CD4-positive, CD25-positive, alpha-beta regulatory T cell (primary cell): Measurements from ENCODE around the gene ATIC. TPM values are rescaled to one million over a fixed set of nuclear protein-coding genes. Genes with fewer than 3 reads are reported as not detected.

Source experiments
- ATAC-seq, 2 donors: fragments of 150-1000 bp; cut with Tn5 transposase; one replicate each; pipeline ENCODE4 v1.10.0; 2021; ENCODE audit warnings: low read depth in 2 of 2, moderate number of reproducible peaks in 2 of 2, moderate library complexity in 1 of 2
- DNase-seq, 3 donors: peaks; one replicate each; pipeline versions ENCODE4 v3.0.0 to v3.0.0-alpha.2; 2012 to 2022; ENCODE audit warnings: mixed read lengths in 1 of 3
- H3K27ac ChIP-seq: one replicate; pipeline ENCODE4 v1.7.0; 2013; ENCODE audit warnings: mild to moderate bottlenecking, low read length; ENCODE audit not compliant: insufficient read depth, poor library complexity, severe bottlenecking
- H3K27me3 ChIP-seq: one replicate; pipeline ENCODE4 v1.7.0; 2013; ENCODE audit warnings: low read length; ENCODE audit not compliant: control insufficient read depth, insufficient read depth
- H3K36me3 ChIP-seq: one replicate; pipeline ENCODE4 v1.7.0; 2013; ENCODE audit warnings: mild to moderate bottlenecking, low read length, moderate library complexity; ENCODE audit not compliant: control insufficient read depth, insufficient read depth
- H3K4me1 ChIP-seq: 2 replicates; pipeline ENCODE4 v1.7.0; 2013; ENCODE audit warnings: mild to moderate bottlenecking, low read length; ENCODE audit not compliant: insufficient read depth, control insufficient read depth, poor library complexity, severe bottlenecking
- H3K4me3 ChIP-seq: one replicate; pipeline ENCODE4 v1.7.0; 2013; ENCODE audit warnings: low read depth, mild to moderate bottlenecking, low read length, moderate library complexity
- H3K9me3 ChIP-seq, 2 experiments: 1 replicate in 1 of 2; 2 replicates in 1 of 2; pipeline ENCODE4 v1.7.0; 2013; ENCODE audit warnings: low read length in 2 of 2, mild to moderate bottlenecking in 1 of 2, moderate library complexity in 1 of 2; ENCODE audit not compliant: control insufficient read depth in 2 of 2
- H3K27ac Mint-ChIP-seq, 3 donors: one replicate each; pipeline ENCODE4 v1.8.0; 2020 to 2022; ENCODE audit warnings: mild to moderate bottlenecking in 3 of 3, mixed read lengths in 3 of 3, moderate library complexity in 2 of 3
- H3K27me3 Mint-ChIP-seq: one replicate; pipeline ENCODE4 v1.8.0; 2022; ENCODE audit warnings: mild to moderate bottlenecking, mixed read lengths
- H3K36me3 Mint-ChIP-seq: one replicate; pipeline ENCODE4 v1.8.0; 2020; ENCODE audit warnings: mixed read lengths
- H3K4me1 Mint-ChIP-seq, 4 donors: one replicate each; pipeline ENCODE4 v1.8.0; 2020 to 2022; ENCODE audit warnings: mixed read lengths in 4 of 4, mild to moderate bottlenecking in 1 of 4
- H3K4me3 Mint-ChIP-seq, 4 donors: one replicate each; pipeline ENCODE4 v1.8.0; 2020 to 2022; ENCODE audit warnings: mild to moderate bottlenecking in 4 of 4, mixed read lengths in 4 of 4, moderate library complexity in 3 of 4
- H3K9me3 Mint-ChIP-seq, 7 donors: one replicate each; pipeline ENCODE4 v1.8.0; 2020 to 2022; ENCODE audit warnings: mixed read lengths in 7 of 7, mild to moderate bottlenecking in 3 of 7, moderate library complexity in 2 of 7
- polyA plus RNA-seq, 4 donors: library from polyadenylated mRNA; unstranded; fragments of 300-500 nt; fragmentation: Illumina TruSeq; gene quantifications; one replicate each; pipeline ENCODE4 v1.2.3, GENCODE V29; 2021
- total RNA-seq: library from RNA; stranded (reverse); gene quantifications from one replicate; pipeline ENCODE4 v1.2.3, GENCODE V29; 2022

ATIC gene
- total and polyA plus RNA-seq, 5 donors from 2014 or later, result 48.8 to 165 (median 142) TPM

GRCh38 chr2:215272918-215273317, 38.9 kb upstream of the ATIC start:
- no peak overlapping the region for H3K27ac ChIP-seq
- peaks cover 0 to 2% (median 0%) of the 10 kb centered on the region in 7 donors for H3K9me3 Mint-ChIP-seq
- DNase-seq (no peak), ATAC-seq (no peak)
- peaks cover 7% of the 10 kb centered on the region for H3K27me3 ChIP-seq
- no peaks in the 10 kb centered on the region for H3K36me3 ChIP-seq
- H3K27me3 Mint-ChIP-seq, result no peaks in the 10 kb centered on the region
- no peaks in the 10 kb centered on the region for H3K36me3 Mint-ChIP-seq
- no peaks in the 10 kb centered on the region for H3K9me3 ChIP-seq
- no peak overlapping the region for H3K4me3 ChIP-seq
- H3K4me1 ChIP-seq, result peaks cover 4% of the 10 kb centered on the region
- no peaks in the 10 kb centered on the region for H3K4me1 Mint-ChIP-seq
- no peak overlapping the region for H3K4me3 Mint-ChIP-seq
- H3K27ac Mint-ChIP-seq, result no peak overlapping the region

GRCh38 chr2:215274829-215275228, 37.0 kb upstream of the ATIC start:
- no peaks in the 10 kb centered on the region for H3K36me3 Mint-ChIP-seq
- H3K27me3 ChIP-seq, result peaks cover 5% of the 10 kb centered on the region
- no peaks in the 10 kb centered on the region for H3K9me3 ChIP-seq
- no peak overlapping the region for H3K27ac Mint-ChIP-seq
- no peak overlapping the region for H3K4me3 ChIP-seq
- H3K4me1 Mint-ChIP-seq, result no peaks in the 10 kb centered on the region
- H3K27ac ChIP-seq, result no peak overlapping the region
- ATAC-seq (no peak), DNase-seq (no peak)
- peaks cover 2% of the 10 kb centered on the region for H3K4me1 ChIP-seq
- H3K4me3 Mint-ChIP-seq, result no peak overlapping the region
- no peaks in the 10 kb centered on the region for H3K9me3 Mint-ChIP-seq
- H3K36me3 ChIP-seq, result no peaks in the 10 kb centered on the region
- H3K27me3 Mint-ChIP-seq, result no peaks in the 10 kb centered on the region

- no peak overlapping the region for H3K27ac Mint-ChIP-seq
Measured at GRCh38 chr2:215275824-215276223, 36.0 kb upstream of the ATIC start.

GRCh38 chr2:215277944-215278343, 33.9 kb upstream of the ATIC start:
- DNase-seq (no peak), ATAC-seq (no peak)
- Mint-ChIP-seq H3K27me3 (no peaks in the 10 kb centered on the region), H3K27ac (no peak overlapping the region), H3K36me3 (no peaks in the 10 kb centered on the region), H3K9me3 (no peaks in the 10 kb centered on the region), H3K4me1 (no peaks in the 10 kb centered on the region), H3K4me3 (no peak overlapping the region)
- Histone ChIP-seq H3K9me3 (no peaks in the 10 kb centered on the region), H3K36me3 (no peaks in the 10 kb centered on the region), H3K4me1 (no peaks in the 10 kb centered on the region), H3K27me3 (peaks cover 5% of the 10 kb centered on the region), H3K4me3 (no peak overlapping the region), H3K27ac (no peak overlapping the region)

More at GRCh38 chr2:215275824-215276223, 36.0 kb upstream of the ATIC start:
- H3K27ac ChIP-seq, result no peak overlapping the region
- Mint-ChIP-seq H3K9me3 (no peaks in the 10 kb centered on the region), H3K36me3 (no peaks in the 10 kb centered on the region), H3K4me1 (no peaks in the 10 kb centered on the region), H3K27me3 (no peaks in the 10 kb centered on the region), H3K4me3 (no peak overlapping the region)
- no peak overlapping the region for H3K4me3 ChIP-seq
- DNase-seq (no peak), ATAC-seq (no peak)
- H3K4me1 ChIP-seq, result no peaks in the 10 kb centered on the region
- no peaks in the 10 kb centered on the region for H3K9me3 ChIP-seq
- peaks cover 5% of the 10 kb centered on the region for H3K27me3 ChIP-seq
- H3K36me3 ChIP-seq, result no peaks in the 10 kb centered on the region

GRCh38 chr2:215280326-215280725, 31.5 kb upstream of the ATIC start:
- H3K27ac ChIP-seq, result no peak overlapping the region
- Mint-ChIP-seq H3K4me1 (no peaks in the 10 kb centered on the region), H3K36me3 (no peaks in the 10 kb centered on the region), H3K9me3 (no peaks in the 10 kb centered on the region), H3K27ac (no peak overlapping the region), H3K4me3 (no peak overlapping the region), H3K27me3 (no peaks in the 10 kb centered on the region)
- H3K4me3 ChIP-seq, result no peak overlapping the region
- H3K4me1 ChIP-seq, result no peaks in the 10 kb centered on the region
- H3K27me3 ChIP-seq, result peaks cover 5% of the 10 kb centered on the region
- DNase-seq (no peak), ATAC-seq (no peak)
- no peaks in the 10 kb centered on the region for H3K36me3 ChIP-seq
- H3K9me3 ChIP-seq, result no peaks in the 10 kb centered on the region

GRCh38 chr2:215283221-215283620, 28.6 kb upstream of the ATIC start:
- Mint-ChIP-seq H3K27ac (no peak overlapping the region), H3K9me3 (no peaks in the 10 kb centered on the region), H3K4me1 (no peaks in the 10 kb centered on the region), H3K4me3 (no peak overlapping the region), H3K36me3 (no peaks in the 10 kb centered on the region), H3K27me3 (no peaks in the 10 kb centered on the region)
- Histone ChIP-seq H3K27me3 (no peaks in the 10 kb centered on the region), H3K4me3 (no peak overlapping the region), H3K36me3 (no peaks in the 10 kb centered on the region), H3K27ac (no peak overlapping the region), H3K9me3 (no peaks in the 10 kb centered on the region), H3K4me1 (no peaks in the 10 kb centered on the region)
- DNase-seq (no peak), ATAC-seq (no peak)

- peaks cover 0 to 3% (median 0%) of the 10 kb centered on the region in 4 donors for H3K4me1 Mint-ChIP-seq
- peaks cover 4% of the 10 kb centered on the region for H3K27me3 Mint-ChIP-seq
- H3K36me3 ChIP-seq, result no peaks in the 10 kb centered on the region
- no peaks in the 10 kb centered on the region for H3K9me3 Mint-ChIP-seq
- H3K9me3 ChIP-seq, result no peaks in the 10 kb centered on the region
- H3K36me3 Mint-ChIP-seq, result no peaks in the 10 kb centered on the region
- no peak overlapping the region for H3K27ac Mint-ChIP-seq
- DNase-seq, result no peak
- no peak for ATAC-seq
- H3K27me3 ChIP-seq, result no peaks in the 10 kb centered on the region
- no peak overlapping the region for H3K27ac ChIP-seq
- no peaks in the 10 kb centered on the region for H3K4me1 ChIP-seq
- H3K4me3 ChIP-seq, result no peak overlapping the region
- no peak overlapping the region for H3K4me3 Mint-ChIP-seq
Measured at GRCh38 chr2:215286309-215286708, 25.6 kb upstream of the ATIC start.

GRCh38 chr2:215288112-215288815, 23.6 kb upstream of the ATIC start:
- H3K4me1 Mint-ChIP-seq, result peaks cover 0 to 3% (median 0%) of the 10 kb centered on the region in 4 donors

More at GRCh38 chr2:215288112-215288815, 23.6 kb upstream of the ATIC start:
- H3K4me1 ChIP-seq, result no peaks in the 10 kb centered on the region
- H3K27me3 ChIP-seq, result no peaks in the 10 kb centered on the region
- Mint-ChIP-seq H3K4me3 (no peak overlapping the region), H3K27me3 (peaks cover 4% of the 10 kb centered on the region), H3K27ac (no peak overlapping the region), H3K9me3 (peaks cover 0 to 4% (median 0%) of the 10 kb centered on the region in 7 donors), H3K36me3 (no peaks in the 10 kb centered on the region)
- H3K27ac ChIP-seq, result no peak overlapping the region
- ATAC-seq (no peak), DNase-seq (no peak)
- H3K4me3 ChIP-seq, result no peak overlapping the region
- H3K9me3 ChIP-seq, result no peaks in the 10 kb centered on the region
- no peaks in the 10 kb centered on the region for H3K36me3 ChIP-seq
